Glutamatergic neuron (in vitro differentiated cells): Measurements from ENCODE around the gene MED12L. TPM values are rescaled to one million over a fixed set of nuclear protein-coding genes. Genes with fewer than 3 reads are reported as not detected.

Experiments
- DNase-seq: peaks from one replicate; pipeline ENCODE4 v3.0.0; 2022
- H3K27ac Mint-ChIP-seq: one replicate; pipeline ENCODE4 v1.8.0; 2020; ENCODE audit warnings: mild to moderate bottlenecking, mixed read lengths, inconsistent platforms; ENCODE audit not compliant: unreplicated experiment
- H3K27me3 Mint-ChIP-seq: one replicate; pipeline ENCODE4 v1.8.0; 2020; ENCODE audit warnings: mild to moderate bottlenecking, moderate library complexity, mixed read lengths, inconsistent platforms; ENCODE audit not compliant: unreplicated experiment
- H3K36me3 Mint-ChIP-seq: one replicate; pipeline ENCODE4 v1.8.0; 2020; ENCODE audit warnings: mild to moderate bottlenecking, mixed read lengths, inconsistent platforms; ENCODE audit not compliant: unreplicated experiment
- H3K4me1 Mint-ChIP-seq: one replicate; pipeline ENCODE4 v1.8.0; 2020; ENCODE audit warnings: mild to moderate bottlenecking, low read depth, mixed read lengths, inconsistent platforms; ENCODE audit not compliant: unreplicated experiment
- H3K4me3 Mint-ChIP-seq: one replicate; pipeline ENCODE4 v1.8.0; 2020; ENCODE audit warnings: mild to moderate bottlenecking, mixed read lengths, inconsistent platforms; ENCODE audit not compliant: unreplicated experiment
- H3K9me3 Mint-ChIP-seq: one replicate; pipeline ENCODE4 v1.8.0; 2020; ENCODE audit warnings: mild to moderate bottlenecking, moderate library complexity, mixed read lengths, inconsistent platforms; ENCODE audit not compliant: unreplicated experiment
- total RNA-seq: library from RNA; stranded (reverse); fragmentation: NEBNext Ultra II Directional; extraction: Animal tissue kit (Norgen Biotek cat#: 25700); gene quantifications from one replicate; pipeline ENCODE4 v1.2.1, GENCODE V29; 2021; ENCODE audit not compliant: unreplicated experiment
- TF ChIP-seq, protein P1 (sequence below): fragments of 200-600 bp; sonication (generic); IDR thresholded peaks from one replicate; pipeline ENCODE4 v1.5.0; 2021; ENCODE audit not compliant: partially characterized antibody, unreplicated experiment

The MED12L gene
- total RNA-seq, 1 donor from 2014 or later, result 7.8 TPM

DNA sequence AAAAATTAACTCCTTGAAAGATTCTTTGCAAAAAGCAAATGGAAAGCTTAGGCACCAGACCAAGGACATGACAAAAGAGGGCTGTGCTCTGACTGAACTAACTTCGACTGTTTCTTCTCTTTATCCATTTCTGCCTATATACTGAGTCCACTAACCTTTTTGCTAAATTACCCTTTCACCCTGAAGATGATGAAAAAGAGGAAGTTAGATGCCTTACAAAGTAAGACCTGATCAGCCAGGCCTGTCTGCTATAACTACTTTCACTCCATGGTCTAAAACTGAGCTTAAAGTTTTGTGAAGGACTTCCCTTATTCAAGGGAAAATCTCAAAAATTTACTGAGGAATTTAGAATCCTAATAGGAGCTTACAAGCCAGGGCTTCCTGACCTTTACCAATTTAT, 381.6 kb downstream of the MED12L start:
- TF ChIP-seq, protein P1, sequence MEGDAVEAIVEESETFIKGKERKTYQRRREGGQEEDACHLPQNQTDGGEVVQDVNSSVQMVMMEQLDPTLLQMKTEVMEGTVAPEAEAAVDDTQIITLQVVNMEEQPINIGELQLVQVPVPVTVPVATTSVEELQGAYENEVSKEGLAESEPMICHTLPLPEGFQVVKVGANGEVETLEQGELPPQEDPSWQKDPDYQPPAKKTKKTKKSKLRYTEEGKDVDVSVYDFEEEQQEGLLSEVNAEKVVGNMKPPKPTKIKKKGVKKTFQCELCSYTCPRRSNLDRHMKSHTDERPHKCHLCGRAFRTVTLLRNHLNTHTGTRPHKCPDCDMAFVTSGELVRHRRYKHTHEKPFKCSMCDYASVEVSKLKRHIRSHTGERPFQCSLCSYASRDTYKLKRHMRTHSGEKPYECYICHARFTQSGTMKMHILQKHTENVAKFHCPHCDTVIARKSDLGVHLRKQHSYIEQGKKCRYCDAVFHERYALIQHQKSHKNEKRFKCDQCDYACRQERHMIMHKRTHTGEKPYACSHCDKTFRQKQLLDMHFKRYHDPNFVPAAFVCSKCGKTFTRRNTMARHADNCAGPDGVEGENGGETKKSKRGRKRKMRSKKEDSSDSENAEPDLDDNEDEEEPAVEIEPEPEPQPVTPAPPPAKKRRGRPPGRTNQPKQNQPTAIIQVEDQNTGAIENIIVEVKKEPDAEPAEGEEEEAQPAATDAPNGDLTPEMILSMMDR, result no peak
- H3K4me3 Mint-ChIP-seq, result no peak overlapping the region
- H3K4me1 Mint-ChIP-seq, result no peaks in the 10 kb centered on the region
- no peaks in the 10 kb centered on the region for H3K9me3 Mint-ChIP-seq
- H3K27ac Mint-ChIP-seq, result no peak overlapping the region
- H3K36me3 Mint-ChIP-seq, result no peaks in the 10 kb centered on the region
- H3K27me3 Mint-ChIP-seq, result peaks cover 1% of the 10 kb centered on the region
- no peak for DNase-seq

DNA sequence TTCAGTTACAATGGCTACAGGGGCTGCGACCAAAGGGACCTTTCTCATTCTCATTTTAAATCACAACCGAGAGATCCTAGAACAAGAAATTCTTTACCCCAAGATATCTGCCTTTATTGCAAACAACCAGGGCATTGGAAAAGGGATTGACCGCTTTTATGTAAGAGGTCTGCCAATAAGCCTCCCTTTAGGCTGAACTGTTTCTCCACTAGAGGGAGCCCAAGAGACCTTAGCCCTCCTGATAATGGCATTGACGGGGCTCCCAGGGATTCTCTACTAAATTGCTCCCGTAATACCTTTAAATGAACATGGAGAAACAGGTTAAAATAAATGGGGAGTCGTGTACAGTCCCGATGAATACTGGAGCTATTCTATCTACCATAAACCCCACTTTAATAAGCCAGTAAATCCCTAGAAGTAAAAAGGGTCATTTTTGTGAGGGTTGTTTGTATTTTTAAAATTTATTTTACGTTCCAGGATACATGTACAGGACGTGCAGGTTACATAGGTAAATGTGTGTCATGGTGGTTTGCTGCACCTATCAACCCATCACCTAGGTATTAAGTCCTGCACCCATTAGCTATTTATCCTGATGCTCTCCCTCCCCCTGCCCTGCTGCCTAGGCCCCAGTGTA, 382.9 kb downstream of the MED12L start:
- TF ChIP-seq, protein P1, result peak; percentile 83
- H3K36me3 Mint-ChIP-seq, result no peaks in the 10 kb centered on the region
- no peaks in the 10 kb centered on the region for H3K9me3 Mint-ChIP-seq
- no peak overlapping the region for H3K27ac Mint-ChIP-seq
- H3K27me3 Mint-ChIP-seq, result peaks cover 1% of the 10 kb centered on the region
- DNase-seq, result no peak
- H3K4me3 Mint-ChIP-seq, result no peak overlapping the region
- no peaks in the 10 kb centered on the region for H3K4me1 Mint-ChIP-seq

DNA sequence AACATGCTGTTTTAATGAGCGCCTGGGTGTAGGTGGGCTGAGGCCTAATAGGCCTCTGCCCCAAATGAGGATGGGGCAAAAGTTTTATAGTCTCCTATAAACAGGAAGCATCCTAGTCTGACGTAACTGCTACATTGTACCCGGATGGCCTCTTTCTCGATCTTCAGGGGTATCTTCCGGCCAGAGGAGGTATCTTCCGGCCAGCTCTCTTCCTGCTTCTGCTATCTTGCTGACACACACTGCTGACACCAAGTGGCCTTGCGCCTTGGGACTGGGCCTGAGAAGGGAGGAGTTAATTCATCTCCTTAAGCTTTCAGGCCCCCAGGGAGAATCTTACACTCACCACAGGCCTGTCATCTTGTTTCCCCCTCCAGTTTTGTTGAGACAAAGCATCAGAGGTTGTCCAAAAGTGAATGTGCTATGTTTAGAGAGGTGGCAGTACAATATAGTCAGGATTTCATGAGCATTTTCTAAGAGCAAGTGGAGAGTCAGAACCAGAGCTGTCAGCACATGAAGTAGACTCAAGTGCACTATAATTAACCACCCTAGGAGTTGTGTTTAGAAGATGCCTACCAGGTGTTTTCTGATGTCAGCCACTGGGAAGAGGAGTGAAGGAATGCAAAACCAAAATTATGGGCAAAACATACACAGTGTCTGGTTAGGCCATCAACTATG, 391.0 kb downstream of the MED12L start:
- H3K27me3 Mint-ChIP-seq, result no peaks in the 10 kb centered on the region
- H3K4me3 Mint-ChIP-seq, result no peak overlapping the region
- no peaks in the 10 kb centered on the region for H3K9me3 Mint-ChIP-seq
- DNase-seq, result no peak
- TF ChIP-seq, protein P1, result no peak
- no peak overlapping the region for H3K27ac Mint-ChIP-seq
- peaks cover 4% of the 10 kb centered on the region for H3K4me1 Mint-ChIP-seq
- no peaks in the 10 kb centered on the region for H3K36me3 Mint-ChIP-seq

DNA sequence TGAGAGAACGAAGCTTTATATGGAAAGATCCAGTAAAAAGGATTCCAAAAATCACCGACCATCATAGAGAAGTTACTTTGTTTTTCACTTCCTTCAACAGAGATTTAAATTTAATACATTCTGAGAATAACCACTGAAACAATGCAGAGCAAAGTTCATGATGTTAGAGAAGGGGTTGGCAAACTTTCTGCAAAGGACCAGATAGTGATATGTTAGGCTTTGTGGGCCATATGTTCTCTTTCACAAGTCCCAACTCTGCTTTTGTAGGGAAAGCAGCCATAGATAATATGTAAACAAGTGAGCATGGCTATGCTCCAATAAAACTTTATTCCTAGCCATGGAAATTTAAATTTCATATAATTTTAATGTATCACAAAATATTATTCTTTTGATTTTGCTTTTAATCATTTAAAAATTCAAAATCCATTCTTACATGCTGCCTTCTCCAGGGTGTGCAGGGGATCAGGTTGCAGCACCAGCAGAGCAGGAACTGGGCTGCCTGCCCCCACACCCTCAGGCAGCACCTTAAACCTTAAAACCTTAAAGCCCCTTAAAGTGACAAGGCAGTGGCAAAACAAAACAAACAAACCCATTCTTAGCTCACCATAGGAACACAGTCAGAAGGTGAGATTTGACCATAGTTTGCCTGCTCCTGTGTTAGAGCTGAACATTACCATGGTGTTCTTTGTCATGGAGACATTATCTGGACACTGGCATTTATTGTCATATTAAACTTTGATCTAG, 392.3 kb downstream of the MED12L start:
- TF ChIP-seq, protein P1, result no peak
- Mint-ChIP-seq H3K27ac (no peak overlapping the region), H3K4me3 (no peak overlapping the region), H3K36me3 (peaks cover 9% of the 10 kb centered on the region), H3K4me1 (peaks cover 4% of the 10 kb centered on the region), H3K9me3 (no peaks in the 10 kb centered on the region), H3K27me3 (no peaks in the 10 kb centered on the region)
- DNase-seq, result no peak

DNA sequence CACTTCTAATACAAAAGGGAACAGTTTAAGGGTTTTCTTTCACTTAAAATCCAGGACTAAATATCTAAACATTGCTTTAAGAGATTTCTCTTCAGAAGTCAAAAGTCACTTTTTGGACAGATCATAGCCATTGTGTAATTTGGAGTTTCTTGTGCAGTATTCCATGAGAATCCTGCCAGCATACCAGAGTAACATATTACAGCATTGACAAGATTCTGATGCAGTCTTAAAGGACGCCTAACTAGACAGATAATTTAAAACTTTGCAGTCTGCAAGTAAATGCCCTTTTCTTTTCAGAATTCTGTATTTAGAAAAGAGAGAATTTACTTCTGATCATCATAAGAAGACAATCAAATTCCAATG, 392.9 kb downstream of the MED12L start:
- TF ChIP-seq, protein P1, result no peak
- Mint-ChIP-seq H3K4me1 (peaks cover 4% of the 10 kb centered on the region), H3K4me3 (no peak overlapping the region), H3K36me3 (peaks cover 11% of the 10 kb centered on the region), H3K9me3 (no peaks in the 10 kb centered on the region), H3K27me3 (no peaks in the 10 kb centered on the region), H3K27ac (no peak overlapping the region)
- DNase-seq, result no peak
